GM12878 (cell line): Measurements from ENCODE around the gene TNIP2. TPM values are rescaled to one million over a fixed set of nuclear protein-coding genes. Genes with fewer than 3 reads are reported as not detected.

Experiments
- ATAC-seq: fragments of 200-7000 bp; cut with Tn5 transposase; 3 replicates; pipeline ENCODE4 v1.9.1; 2020; ENCODE audit warnings: mild to moderate bottlenecking, moderate library complexity
- BruUV-seq: library from RNA; stranded (reverse); fragments of 400-500 nt; replicated peaks from 2 replicates; lab custom pipeline; 2021; lab: Mats Ljungman, UMichigan
- CTCF ChIA-PET: fragments of 300-600 bp; sonication (Branson Sonifier 250); formaldehyde crosslinking; extraction: SDS; loops from one replicate; lab custom pipeline; 2021; ENCODE audit warnings: inconsistent platforms; lab: Yijun Ruan, JAX
- POLR2A ChIA-PET: fragments of 350-600 bp; formaldehyde crosslinking; extraction: SDS; loops from one replicate; lab custom pipeline; 2021; ENCODE audit warnings: inconsistent platforms; lab: Charles Lee
- RAD21 ChIA-PET: fragments of 300-600 bp; sonication (Branson Sonifier 250); formaldehyde crosslinking; loops from one replicate; lab custom pipeline; 2023; ENCODE audit warnings: antibody characterized with exemption; ENCODE audit not compliant: unreplicated experiment; lab: Charles Lee
- SMC1A ChIA-PET: fragments of 300-600 bp; sonication (Branson Sonifier 250); formaldehyde crosslinking; loops from one replicate; lab custom pipeline; 2023; ENCODE audit not compliant: unreplicated experiment, uncharacterized antibody; lab: Charles Lee
- DNase-seq: peaks from one replicate; pipeline ENCODE4 v3.0.0-alpha.2; 2011; ENCODE audit warnings: low read depth, low spot score
- FAIRE-seq: peaks from 3 replicates; lab custom pipeline; 2011; peaks lifted over from hg19 to GRCh38; lab: Jason Lieb, UNC
- H2AFZ ChIP-seq: 2 replicates; pipeline ENCODE4 v1.6.0; 2011; ENCODE audit warnings: low read depth, low read length, control low read depth; ENCODE audit not compliant: control insufficient read depth
- H3K27ac ChIP-seq: 2 replicates; pipeline ENCODE4 v1.5.1; 2011; ENCODE audit warnings: control low read depth; ENCODE audit not compliant: control insufficient read depth, insufficient read depth
- H3K27me3 ChIP-seq, 2 experiments: replicated peaks in 1 of 2; 2 replicates each; pipeline versions ENCODE4 v1.6.0 to v1.6.1; 2011; ENCODE audit warnings: low read length in 1 of 2; ENCODE audit not compliant: control insufficient read depth in 2 of 2, insufficient read depth in 2 of 2
- H3K36me3 ChIP-seq, 2 experiments: 2 replicates each; pipeline ENCODE4 v1.5.1; 2011; ENCODE audit warnings: low read length in 1 of 2; ENCODE audit not compliant: control insufficient read depth in 2 of 2, insufficient read depth in 2 of 2
- H3K4me1 ChIP-seq: 2 replicates; pipeline ENCODE4 v1.6.1; 2011; ENCODE audit warnings: mild to moderate bottlenecking, low read length, moderate library complexity, mixed read lengths; ENCODE audit not compliant: control insufficient read depth, insufficient read depth
- H3K4me2 ChIP-seq: 2 replicates; pipeline ENCODE4 v1.6.0; 2011; ENCODE audit warnings: control low read depth; ENCODE audit not compliant: control insufficient read depth, insufficient read depth
- H3K4me3 ChIP-seq: fragments of 200-600 bp; sonication (generic); 2 replicates; pipeline ENCODE4 v1.5.1; 2016
- H3K79me2 ChIP-seq: 2 replicates; pipeline ENCODE4 v1.6.0; 2011; ENCODE audit warnings: low read length; ENCODE audit not compliant: control insufficient read depth, insufficient read depth
- H3K9ac ChIP-seq: 2 replicates; pipeline ENCODE4 v1.8.0; 2011; ENCODE audit warnings: low read length, control low read depth, mixed read lengths; ENCODE audit not compliant: control insufficient read depth, insufficient read depth
- H3K9me3 ChIP-seq: replicated peaks from 3 replicates; pipeline ENCODE4 v1.5.1; 2011; ENCODE audit warnings: mild to moderate bottlenecking, low read length; ENCODE audit not compliant: control insufficient read depth, insufficient read depth
- H4K20me1 ChIP-seq: 2 replicates; pipeline ENCODE4 v1.6.0; 2011; ENCODE audit not compliant: control insufficient read depth, insufficient read depth
- HDGF ChIP-seq: fragments of 450-650 bp; IDR thresholded peaks from 2 replicates; pipeline ENCODE4 v1.6.1; 2016; ENCODE audit warnings: antibody characterized with exemption
- JUND ChIP-seq: IDR thresholded peaks from 2 replicates; pipeline ENCODE4 v1.6.1; 2012; ENCODE audit warnings: low read depth, mild to moderate bottlenecking, low read length, improper control_type of control experiment, moderate library complexity
- LARP7 ChIP-seq: fragments of 450-650 bp; IDR thresholded peaks from 2 replicates; pipeline ENCODE4 v1.6.1; 2017; ENCODE audit warnings: mild to moderate bottlenecking
- ZNF217 ChIP-seq: fragments of 450-650 bp; IDR thresholded peaks from 2 replicates; pipeline ENCODE4 v1.6.1; 2017; ENCODE audit warnings: antibody characterized with exemption, mild to moderate bottlenecking
- WGBS: methylation state at CpG from one replicate; pipeline ENCODE4 v1.1.6; 2016; ENCODE audit warnings: low lambda C conversion rate; ENCODE audit not compliant: insufficient replicate concordance, insufficient coverage; ENCODE audit errors: missing lambda C conversion rate; 5-methylcytosine and 5-hydroxymethylcytosine counted together
- in situ Hi-C: fragments of 300-500 bp; cut with MboI; formaldehyde crosslinking; loops from 9 replicates; pipeline ENCODE4 v1.14.3; 2018; ENCODE audit warnings: mixed read lengths
- intact Hi-C: fragments of 100-400 bp; cut with micrococcal nuclease; formaldehyde crosslinking; loops from one replicate; pipeline ENCODE4 v1.14.2; 2022; ENCODE audit not compliant: unreplicated experiment
- polyA plus RNA-seq, 11 experiments: library from polyadenylated mRNA; depleted of rRNA in 4 of 11; unstranded in 6 of 11; stranded (reverse) in 5 of 11; fragments of >200 nt; fragmentation: Nextera tagmentation in 4 of 11; fragmentation: Illumina TruSeq in 1 of 11; extraction: Ambion mirVana in 4 of 11; extraction: Trizol in 1 of 11; gene quantifications; 1 replicate in 1 of 11; 2 replicates in 10 of 11; pipeline versions ENCODE4 v1.2.1 to v1.2.3, GENCODE V29; 2011 to 2016; ENCODE audit warnings: inconsistent platforms in 2 of 11, missing spikeins in 2 of 11, low read depth in 1 of 11
- total RNA-seq, 4 experiments: library from RNA; depleted of rRNA in 3 of 4; stranded (reverse); fragments of >200 nt in 3 of 4; fragmentation: Illumina TruSeq in 1 of 4; extraction: Trizol in 1 of 4; gene quantifications; 2 replicates each; pipeline versions ENCODE4 v1.2.1 to v1.2.3, GENCODE V29; 2013 to 2021
- TF ChIP-seq, protein P1 (sequence below): fragments of 450-650 bp; IDR thresholded peaks from 2 replicates; pipeline ENCODE4 v1.6.1; 2018; ENCODE audit warnings: mild to moderate bottlenecking, low read depth, moderate library complexity; ENCODE audit not compliant: partially characterized antibody
- TF ChIP-seq, protein P2 (sequence below), 3 experiments: IDR thresholded peaks in 2 of 3; conservative IDR thresholded peaks in 1 of 3; 2 replicates each; pipeline ENCODE4 v1.5.1; 2011; ENCODE audit warnings: low read depth in 3 of 3, low read length in 3 of 3, mild to moderate bottlenecking in 3 of 3, control low read depth in 2 of 3, moderate library complexity in 2 of 3, inconsistent platforms in 1 of 3, mixed read lengths in 1 of 3; ENCODE audit not compliant: control insufficient read depth in 2 of 3, insufficient read depth in 1 of 3; ENCODE audit errors: extremely low read depth in 1 of 3

The TNIP2 gene
- total and polyA plus RNA-seq, 10 of the 15 experiments (the other 5 are each of a cell fraction or from before 2014, with no cell fraction given) = 1.4 to 64.9 (median 45.5) TPM

DNA sequence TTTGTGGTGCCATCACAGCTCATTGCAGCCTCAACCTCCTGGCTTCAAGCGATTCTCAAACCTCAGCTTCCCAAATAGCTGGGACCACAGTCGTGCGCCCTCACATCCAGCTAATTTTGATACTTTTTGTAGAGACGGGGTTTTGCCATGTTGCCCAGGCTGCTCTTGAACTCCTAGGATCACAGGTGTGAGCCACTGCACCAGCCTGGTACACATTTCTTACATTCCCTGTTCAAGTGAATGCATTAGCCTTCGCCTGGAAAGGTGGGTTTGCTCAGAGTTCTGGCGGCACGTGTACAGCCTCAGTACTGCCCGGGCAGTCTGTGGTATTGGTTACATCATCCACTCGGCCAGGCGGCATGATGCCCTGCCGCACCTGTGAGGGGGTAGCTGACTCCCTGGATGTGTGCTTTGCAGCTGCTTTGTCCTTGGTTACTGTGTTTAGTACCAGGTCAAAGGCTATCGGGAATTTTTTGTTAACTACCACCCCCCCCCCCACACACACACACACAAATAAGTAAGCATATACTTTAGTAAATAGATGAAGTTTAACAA is 57.1 kb downstream of the TNIP2 start:
- no peak for FAIRE-seq
- POLR2A ChIA-PET = no interaction called here
- intact Hi-C loops = loop anchor here (5.0 kb wide), 1 partner anchor 263 kb away; the partner anchor contains the start of genes GRK4 and NOP14
- Histone ChIP-seq H3K9ac (no peak overlapping the region), H3K4me2 (no peak overlapping the region), H3K27me3 (no peaks in the 10 kb centered on the region), H3K4me3 (no peak overlapping the region), H3K79me2 (0 out of 2 replicates have a peak, but pooled peaks cover 2% of the 10 kb centered on the region), H3K4me1 (peaks cover 21% of the 10 kb centered on the region), H4K20me1 (no peaks in the 10 kb centered on the region), H3K9me3 (no peaks in the 10 kb centered on the region), H3K27ac (no peak overlapping the region), H2AFZ (no peak overlapping the region), H3K36me3 (peaks cover 27% of the 10 kb centered on the region in 2 experiments)
- RAD21 ChIA-PET = no interaction called here
- TF ChIP-seq LARP7 = no peak
- no peak for TF ChIP-seq ZNF217
- CTCF ChIA-PET = no interaction called here
- no TSS peak for BruUV-seq
- ATAC-seq = no peak
- 86% methylated on average over 12 of the region's 12 CpGs for WGBS
- in situ Hi-C loops = no loop called here
- SMC1A ChIA-PET = interaction anchor here (0.8 to 1.0 kb wide), 2 partner anchors 9 to 19 kb away, joined by 3 read pairs; no protein-coding TSS in a partner anchor
- no peak for DNase-seq

DNA sequence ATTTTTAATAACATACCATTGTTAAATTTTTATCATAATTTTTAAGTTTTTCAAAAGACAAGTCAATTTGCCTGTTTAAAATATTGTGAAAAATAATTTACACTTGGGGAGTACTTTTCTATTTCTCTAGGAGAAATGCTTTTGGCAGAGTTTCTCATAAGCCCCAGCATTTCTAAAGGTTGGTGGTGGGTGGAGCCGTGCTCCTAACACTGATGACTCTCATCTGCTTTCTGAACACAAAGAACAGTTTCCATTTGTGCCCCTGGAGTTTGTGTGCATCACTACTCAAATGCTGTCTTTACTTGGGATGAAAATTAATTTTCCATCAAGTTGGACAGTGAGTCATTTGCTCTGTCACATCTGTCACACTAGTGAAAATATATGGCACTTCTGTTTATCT is 57.6 kb downstream of the TNIP2 start:
- Histone ChIP-seq H4K20me1 (no peaks in the 10 kb centered on the region), H3K36me3 (peaks cover 23 to 31% of the 10 kb centered on the region in 2 experiments), H3K4me1 (peaks cover 21% of the 10 kb centered on the region), H3K9ac (no peak overlapping the region), H3K27me3 (no peaks in the 10 kb centered on the region), H3K79me2 (0 out of 2 replicates have a peak, but pooled peaks cover 2% of the 10 kb centered on the region), H3K4me2 (no peak overlapping the region), H3K9me3 (no peaks in the 10 kb centered on the region), H3K27ac (no peak overlapping the region), H2AFZ (no peak overlapping the region), H3K4me3 (no peak overlapping the region)
- RAD21 ChIA-PET = no interaction called here
- no TSS peak for BruUV-seq
- CTCF ChIA-PET = interaction anchor here (1.5 kb wide), 1 partner anchor 54 kb away, joined by 4 read pairs; no protein-coding TSS in a partner anchor
- in situ Hi-C loops (no loop called here), intact Hi-C loops (loop anchor here (5.0 kb wide), 1 partner anchor 264 kb away; the partner anchor contains the start of genes GRK4 and NOP14)
- 94% methylated on average over 1 of the region's 1 CpG for WGBS
- POLR2A ChIA-PET = interaction anchor here (1.3 kb wide), 2 partner anchors 11 to 47 kb away, joined by 4 read pairs; no protein-coding TSS in a partner anchor
- FAIRE-seq (no peak), ATAC-seq (no peak), DNase-seq (no peak)
- TF ChIP-seq JUND (no peak), HDGF (no peak)
- TF ChIP-seq, protein P1, sequence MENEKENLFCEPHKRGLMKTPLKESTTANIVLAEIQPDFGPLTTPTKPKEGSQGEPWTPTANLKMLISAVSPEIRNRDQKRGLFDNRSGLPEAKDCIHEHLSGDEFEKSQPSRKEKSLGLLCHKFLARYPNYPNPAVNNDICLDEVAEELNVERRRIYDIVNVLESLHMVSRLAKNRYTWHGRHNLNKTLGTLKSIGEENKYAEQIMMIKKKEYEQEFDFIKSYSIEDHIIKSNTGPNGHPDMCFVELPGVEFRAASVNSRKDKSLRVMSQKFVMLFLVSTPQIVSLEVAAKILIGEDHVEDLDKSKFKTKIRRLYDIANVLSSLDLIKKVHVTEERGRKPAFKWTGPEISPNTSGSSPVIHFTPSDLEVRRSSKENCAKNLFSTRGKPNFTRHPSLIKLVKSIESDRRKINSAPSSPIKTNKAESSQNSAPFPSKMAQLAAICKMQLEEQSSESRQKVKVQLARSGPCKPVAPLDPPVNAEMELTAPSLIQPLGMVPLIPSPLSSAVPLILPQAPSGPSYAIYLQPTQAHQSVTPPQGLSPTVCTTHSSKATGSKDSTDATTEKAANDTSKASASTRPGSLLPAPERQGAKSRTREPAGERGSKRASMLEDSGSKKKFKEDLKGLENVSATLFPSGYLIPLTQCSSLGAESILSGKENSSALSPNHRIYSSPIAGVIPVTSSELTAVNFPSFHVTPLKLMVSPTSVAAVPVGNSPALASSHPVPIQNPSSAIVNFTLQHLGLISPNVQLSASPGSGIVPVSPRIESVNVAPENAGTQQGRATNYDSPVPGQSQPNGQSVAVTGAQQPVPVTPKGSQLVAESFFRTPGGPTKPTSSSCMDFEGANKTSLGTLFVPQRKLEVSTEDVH = no peak
- TF ChIP-seq, protein P2, sequence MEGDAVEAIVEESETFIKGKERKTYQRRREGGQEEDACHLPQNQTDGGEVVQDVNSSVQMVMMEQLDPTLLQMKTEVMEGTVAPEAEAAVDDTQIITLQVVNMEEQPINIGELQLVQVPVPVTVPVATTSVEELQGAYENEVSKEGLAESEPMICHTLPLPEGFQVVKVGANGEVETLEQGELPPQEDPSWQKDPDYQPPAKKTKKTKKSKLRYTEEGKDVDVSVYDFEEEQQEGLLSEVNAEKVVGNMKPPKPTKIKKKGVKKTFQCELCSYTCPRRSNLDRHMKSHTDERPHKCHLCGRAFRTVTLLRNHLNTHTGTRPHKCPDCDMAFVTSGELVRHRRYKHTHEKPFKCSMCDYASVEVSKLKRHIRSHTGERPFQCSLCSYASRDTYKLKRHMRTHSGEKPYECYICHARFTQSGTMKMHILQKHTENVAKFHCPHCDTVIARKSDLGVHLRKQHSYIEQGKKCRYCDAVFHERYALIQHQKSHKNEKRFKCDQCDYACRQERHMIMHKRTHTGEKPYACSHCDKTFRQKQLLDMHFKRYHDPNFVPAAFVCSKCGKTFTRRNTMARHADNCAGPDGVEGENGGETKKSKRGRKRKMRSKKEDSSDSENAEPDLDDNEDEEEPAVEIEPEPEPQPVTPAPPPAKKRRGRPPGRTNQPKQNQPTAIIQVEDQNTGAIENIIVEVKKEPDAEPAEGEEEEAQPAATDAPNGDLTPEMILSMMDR (IDR thresholded peaks at IDR 0.05 in 2 of 3, conservative IDR thresholded peaks at IDR 0.05 in 1 of 3; ENCODE audit: control insufficient read depth in 2 of 3, extremely low read depth in 1 of 3, insufficient read depth in 1 of 3, low read depth in 3 of 3, low read length in 3 of 3) = no peak
- SMC1A ChIA-PET = interaction anchor here (0.8 to 3.5 kb wide), 2 partner anchors 19 to 48 kb away, joined by 3 to 31 read pairs; no protein-coding TSS in a partner anchor
